Adrenal gland (tissue), 12 donors: ENCODE data around the gene A3GALT2. TPM values are rescaled to one million over a fixed set of nuclear protein-coding genes. Genes with fewer than 3 reads are reported as not detected.

Experiments used
- DNase-seq, 7 donors: peaks; one replicate each; pipeline ENCODE4 v3.0.0-alpha.2; 2019 to 2020
- H3K27ac ChIP-seq, 5 donors: fragments of 200-600 bp; sonication (generic) in 4 of 5; 1 replicate in 3 of 5; 2 replicates in 2 of 5; pipeline versions ENCODE4 v1.5.1 to v1.8.0; 2016 to 2020; ENCODE audit warnings: mild to moderate bottlenecking in 1 of 5
- H3K27me3 ChIP-seq: fragments of 200-600 bp; 2 replicates; pipeline ENCODE4 v1.8.0; 2021
- H3K36me3 ChIP-seq, 2 donors: fragments of 200-600 bp; replicated peaks in 1 of 2; 1 replicate in 1 of 2; 2 replicates in 1 of 2; pipeline versions ENCODE4 v1.5.1 to v1.8.0; 2018 to 2022
- H3K4me1 ChIP-seq, 2 donors: fragments of 200-600 bp; replicated peaks in 1 of 2; 1 replicate in 1 of 2; 2 replicates in 1 of 2; pipeline versions ENCODE4 v1.5.1 to v1.8.0; 2018 to 2021
- H3K4me3 ChIP-seq, 4 donors: fragments of 200-600 bp; sonication (generic) in 3 of 4; one replicate each; pipeline ENCODE4 v1.5.1; 2016 to 2018
- H3K9me3 ChIP-seq, 3 donors: fragments of 200-600 bp; sonication (generic) in 1 of 3; replicated peaks in 1 of 3; 1 replicate in 2 of 3; 2 replicates in 1 of 3; pipeline versions ENCODE4 v1.5.1 to v1.8.0; 2016 to 2021
- POLR2A ChIP-seq, 2 donors: fragments of 450-650 bp; IDR thresholded peaks; one replicate each; pipeline ENCODE4 v1.6.1; 2017; ENCODE audit warnings: antibody characterized with exemption in 2 of 2, mild to moderate bottlenecking in 2 of 2, moderate library complexity in 1 of 2
- WGBS, 4 donors: extraction: QIAGEN DNeasy Blood & Tissue Kit in 2 of 4; methylation state at CpG; one replicate each; pipeline versions ENCODE4 v1.1.5 to v1.1.7; 2013 to 2017; 5-methylcytosine and 5-hydroxymethylcytosine counted together
- intact Hi-C, 2 donors: fragments of 100-400 bp; cut with DNase I; formaldehyde crosslinking; loops; one replicate each; pipeline versions ENCODE4 v1.14.1 to v1.15.0; 2022 to 2023
- polyA plus RNA-seq, 3 donors: library from polyadenylated mRNA; stranded (reverse); fragments of 200-250 nt in 2 of 3; fragments of 350-450 nt in 1 of 3; fragmentation: Illumina TruSeq in 1 of 3; extraction: RNeasy Lipid Tissue Mini Kit (QIAGEN cat#74804) in 1 of 3; gene quantifications; one replicate each; pipeline ENCODE4 v1.2.3, GENCODE V29; 2013 to 2014
- total RNA-seq, 9 donors: library from RNA; depleted of rRNA in 4 of 9; stranded (reverse); fragments of >200 nt in 4 of 9; fragments of 120-200 nt in 1 of 9; fragmentation: NEBNext Ultra II Directional in 1 of 9; extraction: Animal tissue kit (Norgen Biotek cat#: 25700) in 1 of 9; gene quantifications; one replicate each; pipeline versions ENCODE4 v1.1.0 to v1.2.4, GENCODE V29; 2013 to 2023
- TF ChIP-seq, protein P1 (sequence below), 6 experiments: fragments of 450-650 bp in 4 of 6; fragments of 200-600 bp in 2 of 6; sonication (generic) in 1 of 6; IDR thresholded peaks; 1 replicate in 5 of 6; 2 replicates in 1 of 6; pipeline versions ENCODE4 v1.5.1 to v1.8.0; 2016 to 2021; ENCODE audit warnings: antibody characterized with exemption in 6 of 6, mild to moderate bottlenecking in 2 of 6, moderate library complexity in 1 of 6
- donor health status: healthy with polysubstance abuse.
- donor health status: Bipolar disorder and iron deficiency.
- donor health status: DM: yes; HTN: yes; CAD: no.
- donor health status: DM: no; HTN: no; CAD: no.
- donor health status: DM: no; HTN: no; CAD: no.
- donor health status: DM: yes; HTN: yes; CAD: no.

The A3GALT2 gene
- total and polyA plus RNA-seq, 12 donors = 0.17 to 0.49 TPM; not detected in 10

DNA sequence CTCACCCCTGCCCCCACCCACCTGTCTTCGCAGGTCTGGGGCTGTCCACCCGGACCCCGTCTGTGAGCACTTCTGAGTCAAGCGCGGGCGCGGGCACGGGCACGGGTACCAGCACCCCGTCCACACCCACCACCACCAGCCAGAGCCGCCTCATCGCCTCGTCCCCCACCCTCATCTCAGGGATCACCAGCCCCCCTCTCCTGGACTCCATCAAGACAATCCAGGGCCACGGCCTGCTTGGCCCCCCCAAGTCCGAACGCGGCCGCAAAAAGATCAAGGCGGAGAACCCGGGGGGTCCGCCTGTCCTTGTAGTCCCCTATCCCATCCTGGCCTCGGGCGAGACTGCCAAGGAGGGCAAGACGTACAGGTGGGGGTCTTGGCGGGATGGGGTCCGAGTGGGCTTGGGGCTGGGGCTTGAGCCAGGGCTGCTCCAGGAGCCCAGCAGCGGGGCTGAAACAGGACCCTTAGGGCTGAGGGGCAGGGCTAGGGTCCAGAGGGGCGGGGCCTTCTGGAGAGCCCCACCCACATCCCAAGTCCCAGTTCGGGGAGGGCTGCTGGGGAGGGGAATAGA is 40.7 kb downstream of the A3GALT2 start:
- Histone ChIP-seq H3K27ac (no peak overlapping the region), H3K9me3 (no peaks in the 10 kb centered on the region), H3K27me3 (no peaks in the 10 kb centered on the region), H3K4me1 (no peaks in the 10 kb centered on the region), H3K36me3 (peaks cover 0 to 52% of the 10 kb centered on the region in 2 donors), H3K4me3 (no peak overlapping the region)
- no peak for TF ChIP-seq POLR2A (IDR thresholded peaks at IDR 0.05)
- TF ChIP-seq, protein P1, sequence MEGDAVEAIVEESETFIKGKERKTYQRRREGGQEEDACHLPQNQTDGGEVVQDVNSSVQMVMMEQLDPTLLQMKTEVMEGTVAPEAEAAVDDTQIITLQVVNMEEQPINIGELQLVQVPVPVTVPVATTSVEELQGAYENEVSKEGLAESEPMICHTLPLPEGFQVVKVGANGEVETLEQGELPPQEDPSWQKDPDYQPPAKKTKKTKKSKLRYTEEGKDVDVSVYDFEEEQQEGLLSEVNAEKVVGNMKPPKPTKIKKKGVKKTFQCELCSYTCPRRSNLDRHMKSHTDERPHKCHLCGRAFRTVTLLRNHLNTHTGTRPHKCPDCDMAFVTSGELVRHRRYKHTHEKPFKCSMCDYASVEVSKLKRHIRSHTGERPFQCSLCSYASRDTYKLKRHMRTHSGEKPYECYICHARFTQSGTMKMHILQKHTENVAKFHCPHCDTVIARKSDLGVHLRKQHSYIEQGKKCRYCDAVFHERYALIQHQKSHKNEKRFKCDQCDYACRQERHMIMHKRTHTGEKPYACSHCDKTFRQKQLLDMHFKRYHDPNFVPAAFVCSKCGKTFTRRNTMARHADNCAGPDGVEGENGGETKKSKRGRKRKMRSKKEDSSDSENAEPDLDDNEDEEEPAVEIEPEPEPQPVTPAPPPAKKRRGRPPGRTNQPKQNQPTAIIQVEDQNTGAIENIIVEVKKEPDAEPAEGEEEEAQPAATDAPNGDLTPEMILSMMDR (IDR thresholded peaks at IDR 0.05) = no peak
- intact Hi-C loops = no loop called here
- 93 to 98% (median 95%) methylated on average over 23 to 29 of the region's 29 CpGs for WGBS, 4 donors
- peak in 1 of 7 donors; percentile 10 for DNase-seq

DNA sequence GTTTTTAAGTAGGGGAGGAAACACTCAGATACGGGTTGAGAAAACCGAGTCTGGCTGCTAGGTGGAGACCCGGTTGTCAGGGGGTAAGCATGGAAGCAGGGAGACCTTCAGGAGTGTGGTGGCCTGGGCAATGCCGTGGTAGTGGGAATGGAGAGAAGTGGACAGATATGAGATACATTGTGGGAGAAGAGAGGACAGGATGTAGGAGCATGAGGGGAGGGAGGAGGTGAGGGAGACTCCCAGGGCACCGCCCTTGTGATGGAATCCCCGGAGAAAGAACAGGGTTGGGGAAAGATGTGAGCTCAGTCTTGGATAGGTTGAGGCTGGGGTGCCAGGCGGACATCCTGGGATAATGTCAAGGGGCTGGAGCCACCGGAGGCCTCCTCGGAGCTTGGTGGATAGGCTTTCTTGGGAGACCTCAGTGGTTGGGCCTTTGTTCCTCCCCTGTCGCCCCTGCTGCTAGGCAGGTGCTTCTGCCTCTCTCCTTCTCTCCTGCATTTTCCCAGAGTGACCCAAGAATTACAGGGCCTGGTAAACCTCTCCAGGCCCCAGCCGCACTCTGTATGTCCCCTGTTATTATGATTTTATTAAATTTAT is 43.3 kb downstream of the A3GALT2 start:
- H3K27me3 ChIP-seq = no peaks in the 10 kb centered on the region
- H3K27ac ChIP-seq = no peak overlapping the region
- DNase-seq = peak in 1 of 7 donors; percentile 5
- no peaks in the 10 kb centered on the region for H3K4me1 ChIP-seq
- intact Hi-C loops = loop anchor here in 1 of 2 donors (10.0 kb wide), 1 partner anchor 143 kb away; no protein-coding TSS in a partner anchor
- peaks cover 0 to 47% of the 10 kb centered on the region in 2 donors for H3K36me3 ChIP-seq
- no peaks in the 10 kb centered on the region for H3K9me3 ChIP-seq
- TF ChIP-seq, protein P1 (IDR thresholded peaks at IDR 0.05) = no peak
- TF ChIP-seq POLR2A (IDR thresholded peaks at IDR 0.05) = no peak
- H3K4me3 ChIP-seq = no peak overlapping the region
- 86 to 95% (median 91%) methylated on average over 11 of the region's 11 CpGs for WGBS, 4 donors

DNA sequence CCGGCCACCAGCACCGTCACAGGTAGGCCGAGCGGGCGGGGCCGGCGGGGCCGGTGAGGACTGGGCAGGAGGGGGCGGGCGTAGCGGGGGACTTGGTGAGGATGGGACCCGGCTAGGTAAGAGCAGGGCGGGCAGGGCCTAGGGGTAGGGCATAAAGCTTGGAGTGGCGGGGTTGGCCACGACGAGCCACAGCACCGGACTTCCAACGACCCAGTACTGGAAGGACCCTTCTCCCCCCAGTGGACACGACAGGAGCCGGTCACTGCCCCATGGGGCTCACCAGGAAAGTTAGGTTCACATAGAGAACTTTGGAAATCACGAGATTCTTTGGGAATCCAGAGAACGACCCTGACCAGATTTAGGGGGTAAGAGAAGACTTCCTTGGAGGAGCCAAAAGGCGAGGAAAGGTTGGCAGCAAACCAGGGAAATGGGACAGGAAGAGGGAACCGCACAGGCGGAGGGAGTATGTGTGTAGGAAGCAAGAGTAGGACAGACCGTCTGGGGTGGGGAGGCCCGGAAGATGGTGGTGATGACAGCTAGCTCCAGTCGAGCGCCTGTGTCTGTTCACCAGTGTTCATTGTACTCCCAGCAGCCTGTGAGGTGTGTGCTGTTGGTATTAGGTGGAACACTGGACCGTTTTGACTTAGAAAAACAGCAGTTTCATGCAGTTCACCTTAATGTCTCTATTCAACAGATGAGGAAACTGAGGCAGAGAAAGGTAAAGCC is 44.2 kb downstream of the A3GALT2 start:
- WGBS, 4 donors = 84 to 87% (median 85%) methylated on average over 10 to 30 of the region's 30 CpGs
- Histone ChIP-seq H3K36me3 (peaks cover 0 to 38% of the 10 kb centered on the region in 2 donors), H3K4me3 (no peak overlapping the region), H3K9me3 (no peaks in the 10 kb centered on the region), H3K27ac (no peak overlapping the region), H3K4me1 (no peaks in the 10 kb centered on the region), H3K27me3 (no peaks in the 10 kb centered on the region)
- peak in 1 of 7 donors; percentile 12 for DNase-seq
- TF ChIP-seq, protein P1 (IDR thresholded peaks at IDR 0.05) = no peak
- TF ChIP-seq POLR2A (IDR thresholded peaks at IDR 0.05) = no peak
- intact Hi-C loops = loop anchor here in 1 of 2 donors (10.0 kb wide), 1 partner anchor 142 kb away; no protein-coding TSS in a partner anchor
